Measurements from ENCODE around the gene SPRY1. TPM values are rescaled to one million over a fixed set of nuclear protein-coding genes. Genes with fewer than 3 reads are reported as not detected.

The SPRY1 gene
- total RNA-seq, 4 donors from 2014 or later = 34.8 to 198 (median 170) TPM

DNA sequence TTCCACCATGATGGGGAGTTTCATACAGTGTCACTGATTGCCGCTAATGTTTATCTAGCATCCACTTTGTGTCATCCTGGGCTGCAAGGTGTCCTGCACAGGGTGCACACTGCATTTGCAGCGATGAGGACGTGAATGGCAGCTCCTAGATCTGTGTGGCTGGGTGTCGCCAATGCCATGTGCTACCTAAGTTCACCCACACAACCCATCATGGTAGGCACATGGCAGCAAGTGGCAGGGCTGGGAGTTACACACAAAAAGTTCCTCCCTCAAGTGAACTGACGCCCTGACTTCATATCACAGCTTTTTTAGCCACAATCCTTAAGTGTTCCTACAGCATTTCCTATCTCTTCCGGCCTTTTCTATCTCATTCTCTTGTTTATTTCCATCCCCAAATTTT lies 45.9 kb upstream of the SPRY1 start:
- Histone ChIP-seq H3K27me3 (no peaks in the 10 kb centered on the region), H3K9me3 (no peaks in the 10 kb centered on the region), H3K36me3 (no peaks in the 10 kb centered on the region), H3K27ac (no peak overlapping the region), H3K4me3 (no peak overlapping the region), H3K4me1 (peaks cover 0 to 2% of the 10 kb centered on the region in 2 donors)
- no peak for TF ChIP-seq POLR2A (IDR thresholded peaks at IDR 0.05)
- TF ChIP-seq CTCF (IDR thresholded peaks at IDR 0.05) = no peak
- intact Hi-C loops (cut with DNase I; ENCODE audit: low total_unique reads) = no loop called here
- DNase-seq = no peak

GRCh38 chr4:123351713-123352112 lies 44.9 kb upstream of the SPRY1 start:
- DNase-seq = no peak
- no peak overlapping the region for H3K27ac ChIP-seq
- TF ChIP-seq POLR2A (IDR thresholded peaks at IDR 0.05) = no peak
- TF ChIP-seq CTCF (IDR thresholded peaks at IDR 0.05) = no peak

DNA sequence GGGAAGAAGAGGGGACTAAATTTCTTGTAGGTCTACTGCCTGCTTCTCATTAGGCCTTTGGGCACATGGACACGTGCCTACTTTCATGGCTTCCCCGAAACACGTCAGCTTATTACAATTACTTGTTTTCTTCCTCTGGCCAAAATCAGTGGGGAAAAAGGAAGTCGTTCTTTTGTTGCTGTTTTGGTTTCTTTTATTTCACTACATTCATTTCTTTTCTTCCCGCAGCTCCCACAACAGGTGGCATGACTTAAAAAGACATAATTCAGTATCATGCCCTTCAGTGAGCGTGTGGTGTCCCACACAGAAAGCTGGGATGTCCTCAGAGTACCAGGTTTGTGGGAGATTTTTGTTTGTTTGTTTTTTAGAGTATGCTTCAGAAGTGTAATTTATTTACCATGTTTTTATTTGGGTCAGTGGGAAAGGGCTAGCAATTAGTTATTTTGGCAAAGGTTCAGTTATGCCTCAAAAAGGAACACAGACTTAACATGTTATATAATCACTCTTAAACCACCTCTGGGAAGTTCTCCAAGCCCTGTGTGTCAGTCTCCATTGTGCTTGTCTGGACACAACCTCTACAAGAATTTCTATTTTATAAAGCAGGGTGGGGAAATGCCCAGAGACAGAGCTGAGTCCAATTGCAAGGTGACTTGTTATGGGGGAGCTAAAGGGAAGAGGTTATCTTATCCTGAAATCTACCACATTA lies 44.2 kb upstream of the SPRY1 start:
- DNase-seq = no peak
- H3K9me3 ChIP-seq = no peaks in the 10 kb centered on the region
- TF ChIP-seq POLR2A (IDR thresholded peaks at IDR 0.05) = no peak
- TF ChIP-seq CTCF (IDR thresholded peaks at IDR 0.05) = no peak
- H3K27me3 ChIP-seq = no peaks in the 10 kb centered on the region
- H3K4me1 ChIP-seq = no peaks in the 10 kb centered on the region
- intact Hi-C loops (cut with DNase I; ENCODE audit: low total_unique reads) = no loop called here
- no peaks in the 10 kb centered on the region for H3K36me3 ChIP-seq
- no peak overlapping the region for H3K4me3 ChIP-seq
- H3K27ac ChIP-seq = peak overlapping the region; percentile 55 to 60

More at GRCh38 chr4:123351713-123352112, 44.9 kb upstream of the SPRY1 start:
- Histone ChIP-seq H3K4me1 (no peaks in the 10 kb centered on the region), H3K36me3 (no peaks in the 10 kb centered on the region), H3K4me3 (no peak overlapping the region), H3K9me3 (no peaks in the 10 kb centered on the region), H3K27me3 (no peaks in the 10 kb centered on the region)
- intact Hi-C loops (cut with DNase I; ENCODE audit: low total_unique reads) = no loop called here

GRCh38 chr4:123352966-123353365 lies 43.6 kb upstream of the SPRY1 start:
- H3K27me3 ChIP-seq = no peaks in the 10 kb centered on the region
- intact Hi-C loops (cut with DNase I; ENCODE audit: low total_unique reads) = no loop called here
- TF ChIP-seq POLR2A (IDR thresholded peaks at IDR 0.05) (no peak), CTCF (IDR thresholded peaks at IDR 0.05) (no peak)
- no peaks in the 10 kb centered on the region for H3K4me1 ChIP-seq
- DNase-seq = no peak
- peak overlapping the region; percentile 55 to 60 for H3K27ac ChIP-seq
- no peaks in the 10 kb centered on the region for H3K9me3 ChIP-seq
- no peak overlapping the region for H3K4me3 ChIP-seq
- H3K36me3 ChIP-seq = no peaks in the 10 kb centered on the region

DNA sequence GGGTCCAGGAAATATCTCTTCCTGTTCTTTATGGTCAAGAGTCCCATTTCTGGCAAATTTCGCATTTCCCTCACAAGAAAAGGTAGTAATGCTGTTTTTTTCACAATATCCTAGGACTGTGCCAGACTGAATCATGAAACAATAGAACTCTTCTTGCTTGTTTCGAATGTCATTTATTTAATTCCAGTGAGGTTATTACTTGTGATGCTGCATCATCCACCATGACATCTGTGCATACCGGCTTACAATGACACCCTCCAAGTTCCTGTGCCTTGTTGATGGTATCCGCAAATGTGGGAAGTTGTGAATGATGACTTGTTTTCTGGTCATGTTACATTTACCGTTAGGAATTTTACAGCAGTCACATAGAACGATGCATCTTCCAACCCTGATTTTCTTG lies 42.9 kb upstream of the SPRY1 start:
- Histone ChIP-seq H3K27me3 (no peaks in the 10 kb centered on the region), H3K36me3 (no peaks in the 10 kb centered on the region), H3K9me3 (no peaks in the 10 kb centered on the region), H3K4me3 (no peak overlapping the region), H3K27ac (peak overlapping the region; percentile 55 to 60), H3K4me1 (no peaks in the 10 kb centered on the region)
- TF ChIP-seq CTCF (IDR thresholded peaks at IDR 0.05) = no peak
- TF ChIP-seq POLR2A (IDR thresholded peaks at IDR 0.05) = no peak
- intact Hi-C loops (cut with DNase I; ENCODE audit: low total_unique reads) = no loop called here
- no peak for DNase-seq

All from uterus (tissue), 4 donors.